Measurements from ENCODE around the gene RSPH1.

Gene RSPH1

DNA sequence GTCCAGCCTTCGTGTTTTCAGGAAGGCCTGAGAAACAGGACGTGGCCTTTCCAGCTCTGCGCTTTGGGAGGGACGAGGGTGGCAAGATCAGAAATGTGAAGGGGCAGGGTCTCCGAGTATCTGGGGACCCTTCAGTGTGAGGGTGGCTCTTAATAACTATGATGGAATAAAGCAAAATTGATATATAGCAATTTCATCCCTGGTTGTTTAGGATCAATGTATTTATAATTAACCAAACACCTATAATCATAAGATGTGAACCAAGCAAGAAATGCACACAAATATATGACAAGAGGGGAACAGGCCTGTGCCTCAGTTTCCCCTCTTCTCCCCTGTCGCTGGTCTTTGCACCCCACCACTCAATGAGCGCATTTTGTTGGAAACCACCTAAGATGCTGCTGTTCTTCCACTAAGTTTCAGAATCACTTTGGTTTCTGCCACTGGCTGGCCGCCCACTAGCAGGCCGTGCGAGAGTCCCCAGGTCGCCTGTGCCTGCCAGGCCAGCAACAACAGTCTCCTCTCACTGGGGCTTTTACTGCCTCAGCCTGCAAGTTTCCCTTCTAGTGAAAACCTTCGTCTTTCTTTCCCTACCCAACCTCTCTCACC is 55.7 kb downstream of the RSPH1 start:
- no peak for DNase-seq
- in situ Hi-C loops (cut with HindIII; ENCODE audit: low pct_ligation_motif_present, low pct_unique_long_range_greater_than_20kb, low sequenced_read_pairs), result no loop called here

DNA sequence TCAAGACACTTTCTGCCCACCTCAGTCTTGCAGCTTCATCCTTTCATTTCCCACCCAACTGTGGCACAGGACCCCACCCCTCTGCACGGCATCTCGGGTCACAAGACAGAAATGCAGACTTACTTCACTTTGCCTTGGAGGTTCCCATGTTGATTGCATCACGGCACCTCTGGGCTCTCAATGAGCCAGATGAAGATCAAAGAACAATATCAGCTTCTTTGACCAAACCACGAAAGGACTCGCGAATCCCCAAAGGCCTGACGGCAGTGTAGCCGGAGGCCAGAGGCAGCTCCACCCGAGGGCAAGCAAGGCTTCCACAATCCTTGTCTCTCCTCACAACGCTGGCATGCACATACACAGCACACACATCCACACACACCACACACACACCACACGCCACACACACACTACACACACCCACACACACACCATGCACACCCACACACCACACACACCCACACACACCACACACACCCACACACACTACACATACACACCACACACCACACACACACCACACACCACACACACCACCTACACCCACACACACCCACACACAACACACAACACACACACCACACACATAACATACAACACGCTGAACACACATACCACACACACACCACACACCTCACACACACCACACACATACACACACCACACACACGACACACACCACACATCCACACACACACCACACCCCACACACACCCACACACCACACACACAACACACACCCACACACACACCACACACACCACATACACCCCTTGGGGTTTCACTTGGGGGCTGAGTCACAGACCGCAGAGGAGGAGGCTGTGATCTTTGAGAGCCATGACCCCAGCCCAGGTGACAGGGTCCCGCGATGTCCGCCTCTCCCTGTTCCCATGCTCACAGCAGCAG is 56.5 kb downstream of the RSPH1 start:
- DNase-seq, result no peak
- in situ Hi-C loops (cut with HindIII; ENCODE audit: low pct_ligation_motif_present, low pct_unique_long_range_greater_than_20kb, low sequenced_read_pairs), result no loop called here

DNA sequence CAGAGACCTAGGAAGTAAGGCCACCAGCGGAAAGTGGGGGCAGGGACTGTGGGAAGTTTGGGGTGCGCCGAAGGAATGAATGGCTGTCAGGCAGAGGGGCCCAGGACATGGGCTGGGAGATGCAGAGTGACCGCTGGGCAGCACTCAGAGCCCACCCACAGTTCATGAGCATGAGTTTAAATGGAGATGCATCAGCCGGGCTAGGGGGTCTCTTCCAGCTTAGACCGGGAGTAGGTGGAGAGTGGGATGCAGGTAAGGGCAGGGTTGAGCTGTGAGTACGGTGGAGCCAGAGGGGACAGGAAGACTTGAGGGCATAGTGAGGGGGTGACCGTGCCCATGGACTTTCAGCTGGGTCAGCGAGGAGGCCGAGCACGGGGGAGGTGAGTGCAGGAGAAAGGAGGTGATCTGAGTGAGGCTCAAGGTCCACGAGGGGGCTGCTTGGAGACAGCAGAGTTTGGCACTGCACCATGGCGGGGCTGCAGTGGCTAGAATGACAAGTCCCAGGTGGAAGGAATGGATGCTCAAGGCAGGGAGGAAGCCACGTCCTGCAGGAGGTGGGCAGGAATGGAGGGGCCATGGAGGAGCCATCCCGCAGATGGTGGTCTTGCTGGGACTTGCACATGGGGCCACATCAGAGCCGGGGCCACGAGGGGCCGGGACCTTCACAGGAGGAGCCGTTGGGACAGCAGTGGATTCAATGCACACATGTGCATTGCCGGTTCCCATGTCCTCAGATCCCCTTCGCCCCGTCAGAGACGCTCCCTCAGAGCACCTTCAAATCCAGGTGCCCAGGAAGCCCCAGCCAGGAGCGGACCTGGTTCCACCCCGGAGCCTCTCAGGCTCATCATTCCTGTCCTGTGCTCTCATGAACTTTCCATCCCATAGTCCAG is 57.5 kb downstream of the RSPH1 start:
- DNase-seq, result no peak
- in situ Hi-C loops (cut with HindIII; ENCODE audit: low pct_ligation_motif_present, low pct_unique_long_range_greater_than_20kb, low sequenced_read_pairs), result no loop called here

DNA sequence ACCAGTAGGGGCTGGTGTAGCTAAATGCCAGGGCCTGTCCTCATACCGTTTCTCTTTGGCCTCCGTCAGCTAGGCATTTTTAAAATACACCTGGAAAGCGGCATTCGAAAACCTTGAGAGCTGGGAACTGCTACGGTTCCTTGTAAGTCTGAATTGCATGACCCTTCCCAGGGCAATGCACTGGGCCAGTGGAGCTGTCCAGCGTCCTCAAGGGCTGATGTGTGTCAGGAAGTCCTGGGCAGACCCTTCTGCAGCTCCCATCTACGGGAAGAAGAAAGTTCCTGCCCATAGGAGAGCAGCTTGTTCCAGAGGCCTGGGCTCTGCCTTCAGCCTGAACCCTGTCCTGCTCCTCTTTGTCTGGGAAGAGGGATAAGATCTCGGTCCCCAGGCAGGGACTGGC is 58.2 kb downstream of the RSPH1 start:
- in situ Hi-C loops (cut with HindIII; ENCODE audit: low pct_ligation_motif_present, low pct_unique_long_range_greater_than_20kb, low sequenced_read_pairs), result no loop called here
- peak; percentile 5 for DNase-seq

DNA sequence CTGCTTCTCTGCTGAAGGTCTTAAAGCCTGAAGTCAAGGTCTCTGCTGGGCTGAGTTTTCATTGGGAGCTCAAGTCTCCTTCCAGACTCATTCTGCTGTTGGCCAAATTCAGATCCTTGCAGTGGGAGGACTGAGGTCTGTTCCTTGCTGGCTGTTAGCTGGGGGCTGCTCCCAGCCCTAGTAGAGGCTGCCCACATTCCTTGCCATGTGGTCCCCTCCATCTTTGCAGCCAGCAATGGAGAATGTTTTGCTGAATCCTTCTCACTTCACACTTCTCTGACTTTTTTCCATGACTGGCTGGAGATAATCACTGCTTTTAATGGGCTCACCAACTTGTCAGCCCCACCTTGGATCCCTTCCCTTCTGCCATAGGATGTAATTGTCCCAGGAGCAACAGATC is 59.1 kb downstream of the RSPH1 start:
- DNase-seq, result no peak
- in situ Hi-C loops (cut with HindIII; ENCODE audit: low pct_ligation_motif_present, low pct_unique_long_range_greater_than_20kb, low sequenced_read_pairs), result no loop called here

DNA sequence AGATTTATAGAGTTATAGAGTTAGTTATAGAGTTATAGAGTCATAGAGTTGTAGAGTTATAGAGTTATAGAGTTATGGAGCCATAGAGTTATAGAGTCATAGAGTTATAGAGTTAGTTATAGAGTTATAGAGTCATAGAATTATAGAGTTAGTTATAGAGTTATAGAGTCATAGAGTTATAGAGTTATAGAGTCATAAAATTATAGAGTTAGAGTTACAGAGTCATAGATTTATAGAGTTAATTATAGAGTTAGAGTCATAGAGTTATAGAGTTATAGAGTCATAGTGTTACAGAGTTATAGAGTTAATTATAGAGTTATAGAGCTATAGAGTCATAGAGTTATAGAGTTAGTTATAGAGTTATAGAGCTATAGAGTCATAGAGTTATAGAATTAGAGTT is 60.2 kb downstream of the RSPH1 start:
- no peak for DNase-seq
- in situ Hi-C loops (cut with HindIII; ENCODE audit: low pct_ligation_motif_present, low pct_unique_long_range_greater_than_20kb, low sequenced_read_pairs), result no loop called here

DNA sequence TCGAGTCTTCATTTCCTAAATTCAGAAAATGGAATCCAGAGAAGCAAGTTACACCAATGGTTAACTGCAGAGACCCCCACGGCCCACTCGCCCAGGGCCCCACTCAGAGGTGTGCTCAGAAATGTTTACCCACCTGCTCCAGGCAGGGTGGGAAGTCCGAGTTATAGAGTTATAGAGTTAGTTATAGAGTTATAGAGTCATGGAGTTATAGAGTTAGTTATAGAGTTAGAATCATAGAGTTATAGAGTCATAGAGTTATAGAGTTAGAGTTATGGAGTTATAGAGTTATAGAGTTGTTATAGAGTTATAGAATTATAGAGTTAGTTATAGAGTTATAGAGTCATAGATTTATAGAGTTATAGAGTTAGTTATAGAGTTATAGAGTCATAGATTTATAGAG is 60.6 kb downstream of the RSPH1 start:
- in situ Hi-C loops (cut with HindIII; ENCODE audit: low pct_ligation_motif_present, low pct_unique_long_range_greater_than_20kb, low sequenced_read_pairs), result no loop called here
- no peak for DNase-seq

DNA sequence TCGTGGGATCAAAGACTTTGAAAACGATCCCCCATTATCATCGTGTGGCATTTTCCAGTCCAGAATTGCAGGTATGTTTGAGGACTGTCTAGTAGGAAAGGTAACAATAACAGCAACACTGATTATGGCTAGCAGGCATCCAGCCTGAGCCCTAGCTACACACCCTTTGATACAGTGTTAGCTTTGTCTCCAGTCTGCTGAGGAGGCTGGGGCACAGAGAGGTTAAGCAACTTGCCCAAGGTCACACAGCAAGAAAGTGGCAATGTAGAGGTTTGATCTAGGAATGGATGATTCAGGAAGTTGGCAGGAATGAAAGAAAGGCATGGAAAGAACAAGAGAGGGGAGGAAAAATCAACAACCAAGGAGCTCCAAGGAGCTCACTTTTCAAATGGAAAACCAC is 61.1 kb downstream of the RSPH1 start:
- no peak for DNase-seq
- in situ Hi-C loops (cut with HindIII; ENCODE audit: low pct_ligation_motif_present, low pct_unique_long_range_greater_than_20kb, low sequenced_read_pairs), result no loop called here

DNA sequence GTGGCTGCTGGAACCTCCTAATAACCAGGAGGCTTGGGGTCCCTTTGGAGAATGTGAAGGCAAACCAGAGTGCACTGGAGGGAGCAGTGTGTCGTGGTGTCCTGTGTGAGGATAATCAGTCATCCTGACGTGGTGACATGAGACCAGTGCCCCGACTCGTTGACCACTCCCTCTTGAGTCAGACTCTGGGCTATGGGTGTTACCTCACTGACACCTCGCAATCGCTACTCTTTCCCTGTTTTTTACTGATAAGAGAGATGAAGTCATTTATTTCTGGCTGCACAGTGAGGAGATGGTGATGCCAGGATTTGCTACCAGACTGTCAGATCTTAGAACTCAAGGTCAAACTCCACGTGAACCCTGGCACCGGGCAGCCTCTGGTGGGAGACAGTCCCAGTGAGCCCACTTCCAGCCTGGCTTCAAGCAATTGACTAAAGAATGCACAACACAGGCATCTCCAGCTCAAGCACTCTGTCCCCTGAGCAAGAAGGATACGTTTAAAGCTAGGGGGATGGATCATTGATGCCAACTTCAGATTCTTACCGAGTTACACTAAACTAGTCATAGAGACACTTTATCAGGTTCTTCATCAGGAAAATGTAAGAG is 62.0 kb downstream of the RSPH1 start:
- in situ Hi-C loops (cut with HindIII; ENCODE audit: low pct_ligation_motif_present, low pct_unique_long_range_greater_than_20kb, low sequenced_read_pairs), result no loop called here
- DNase-seq, result no peak

DNA sequence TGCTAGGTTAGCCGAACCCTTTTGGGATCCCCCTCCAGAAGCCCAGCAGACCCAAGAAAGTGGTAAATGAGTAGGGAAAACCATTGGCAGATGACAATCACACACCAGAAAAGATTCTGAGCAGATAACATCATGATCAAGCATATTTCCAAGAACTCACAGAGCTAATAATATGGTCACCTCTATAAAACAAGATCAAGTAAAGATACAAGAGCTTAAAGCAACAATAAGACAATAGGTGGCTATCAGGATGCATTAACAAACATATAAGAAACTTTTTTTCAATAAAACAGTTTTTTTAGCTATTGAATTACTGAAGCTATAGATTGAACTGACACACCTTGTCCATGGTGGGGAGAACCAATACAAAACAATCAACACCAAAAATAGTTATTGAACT is 63.3 kb downstream of the RSPH1 start:
- in situ Hi-C loops (cut with HindIII; ENCODE audit: low pct_ligation_motif_present, low pct_unique_long_range_greater_than_20kb, low sequenced_read_pairs), result no loop called here
- DNase-seq, result no peak

DNA sequence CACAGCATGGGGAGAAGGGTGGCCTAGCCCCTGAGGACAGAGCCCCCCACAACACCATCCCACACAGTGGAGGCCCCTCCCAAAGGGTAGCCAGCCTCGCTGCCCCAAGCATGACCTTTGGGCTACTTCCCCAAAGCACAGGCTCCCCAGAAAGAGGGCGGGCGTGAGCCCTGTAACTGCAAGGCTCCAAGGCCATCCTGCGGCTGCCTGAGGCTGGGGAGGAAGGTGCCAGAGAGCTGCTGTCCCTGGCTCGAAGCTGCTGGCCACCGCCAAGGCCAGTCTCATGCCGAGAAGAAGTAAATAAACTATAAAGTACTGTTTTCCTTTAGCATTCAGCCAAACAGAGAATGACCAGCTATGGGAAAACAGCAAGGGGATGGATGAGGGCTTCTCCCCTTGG is 64.8 kb downstream of the RSPH1 start:
- in situ Hi-C loops (cut with HindIII; ENCODE audit: low pct_ligation_motif_present, low pct_unique_long_range_greater_than_20kb, low sequenced_read_pairs), result no loop called here

DNA sequence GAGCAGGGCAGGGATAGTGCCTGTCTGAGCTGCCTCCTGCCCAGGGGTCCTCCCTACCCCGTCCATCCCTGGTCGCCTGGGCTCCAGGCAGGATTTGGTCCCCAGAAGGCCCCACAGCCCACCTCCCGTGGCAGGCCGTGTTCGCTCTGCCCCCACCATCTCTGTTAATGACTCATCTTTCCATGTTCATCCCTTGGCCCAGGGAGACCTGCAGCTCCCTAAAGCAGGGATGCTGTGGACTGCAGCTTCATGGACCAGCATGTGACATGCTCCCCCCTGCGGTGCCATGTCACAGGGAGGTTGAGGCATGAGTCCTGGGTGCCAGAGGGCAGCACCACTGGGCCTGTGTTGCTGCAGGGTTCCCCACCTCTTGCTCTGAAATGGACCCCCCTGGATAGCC is 65.5 kb downstream of the RSPH1 start:
- in situ Hi-C loops (cut with HindIII; ENCODE audit: low pct_ligation_motif_present, low pct_unique_long_range_greater_than_20kb, low sequenced_read_pairs), result no loop called here

More for the DNA sequence above, 64.8 kb downstream of the RSPH1 start:
- DNase-seq, result no peak

DNA sequence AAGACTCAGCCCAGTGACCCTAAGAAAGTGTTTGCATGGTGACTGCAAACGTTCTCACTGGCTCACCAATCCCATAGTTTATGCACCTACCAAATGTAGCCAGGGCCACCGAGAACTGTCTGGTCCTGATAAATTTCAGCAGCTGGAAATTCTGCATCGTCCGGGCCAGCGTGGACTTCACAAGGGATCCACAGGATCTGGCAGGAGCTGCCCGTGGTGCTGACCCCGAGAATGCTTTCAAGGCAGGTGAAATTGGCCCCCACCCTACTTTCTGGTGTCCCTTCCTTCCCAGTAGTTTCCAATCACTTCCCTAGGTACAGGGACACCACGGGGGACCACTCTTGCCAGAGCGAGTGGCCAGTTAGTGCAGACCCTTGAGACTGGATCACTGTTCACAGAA is 66.2 kb downstream of the RSPH1 start:
- DNase-seq, result no peak
- in situ Hi-C loops (cut with HindIII; ENCODE audit: low pct_ligation_motif_present, low pct_unique_long_range_greater_than_20kb, low sequenced_read_pairs), result no loop called here

More for the DNA sequence above, 65.5 kb downstream of the RSPH1 start:
- no peak for DNase-seq

DNA sequence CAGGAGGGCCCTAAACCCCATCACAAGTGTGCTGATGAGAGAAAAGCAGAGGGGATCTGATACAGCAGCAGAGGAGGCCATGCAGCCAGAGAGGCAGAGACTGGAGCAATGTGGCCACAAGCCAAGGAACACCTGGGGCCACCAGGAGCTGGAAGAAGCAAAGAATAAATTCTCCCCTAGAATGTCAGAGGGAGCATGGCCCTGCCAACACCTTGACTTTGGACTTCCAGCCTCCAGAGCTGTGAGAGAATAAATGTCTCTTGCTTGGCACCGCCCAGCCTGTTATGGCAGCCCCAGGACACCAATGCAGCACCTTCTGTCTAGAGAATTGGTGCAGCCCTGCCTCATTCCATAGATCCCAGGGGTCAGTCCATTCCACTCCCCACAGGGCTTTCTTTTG is 67.0 kb downstream of the RSPH1 start:
- in situ Hi-C loops (cut with HindIII; ENCODE audit: low pct_ligation_motif_present, low pct_unique_long_range_greater_than_20kb, low sequenced_read_pairs), result no loop called here
- DNase-seq, result no peak

DNA sequence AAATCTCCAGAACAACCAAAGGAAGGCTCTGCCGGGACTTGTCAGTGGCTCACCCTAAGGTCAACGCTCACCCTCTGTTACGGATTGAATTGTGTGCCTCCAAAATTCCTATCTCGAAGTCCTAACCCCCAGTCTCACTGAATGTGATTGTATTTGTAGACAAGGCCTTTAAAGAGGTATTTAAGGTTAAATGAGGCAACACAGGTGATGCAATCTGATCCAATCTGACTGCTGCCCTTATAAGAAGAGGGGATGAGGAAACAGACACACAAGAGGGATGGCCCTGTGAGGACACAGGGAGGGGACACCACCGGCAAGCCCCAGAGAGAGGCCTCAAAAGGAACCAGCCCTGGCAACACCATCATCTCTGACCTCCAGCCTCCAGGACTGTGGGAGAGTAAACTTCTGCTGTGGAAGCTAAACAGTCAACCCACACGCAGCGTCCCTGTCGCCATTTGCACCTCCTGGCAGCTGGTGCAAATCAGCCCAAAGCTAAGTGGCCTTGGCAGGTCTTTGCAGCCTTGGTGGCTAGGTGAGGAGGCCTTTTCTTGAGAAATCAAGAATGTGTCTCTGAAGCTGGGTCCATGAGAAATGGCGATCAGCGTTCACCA is 68.1 kb downstream of the RSPH1 start:
- no peak for DNase-seq
- in situ Hi-C loops (cut with HindIII; ENCODE audit: low pct_ligation_motif_present, low pct_unique_long_range_greater_than_20kb, low sequenced_read_pairs), result no loop called here

DNA sequence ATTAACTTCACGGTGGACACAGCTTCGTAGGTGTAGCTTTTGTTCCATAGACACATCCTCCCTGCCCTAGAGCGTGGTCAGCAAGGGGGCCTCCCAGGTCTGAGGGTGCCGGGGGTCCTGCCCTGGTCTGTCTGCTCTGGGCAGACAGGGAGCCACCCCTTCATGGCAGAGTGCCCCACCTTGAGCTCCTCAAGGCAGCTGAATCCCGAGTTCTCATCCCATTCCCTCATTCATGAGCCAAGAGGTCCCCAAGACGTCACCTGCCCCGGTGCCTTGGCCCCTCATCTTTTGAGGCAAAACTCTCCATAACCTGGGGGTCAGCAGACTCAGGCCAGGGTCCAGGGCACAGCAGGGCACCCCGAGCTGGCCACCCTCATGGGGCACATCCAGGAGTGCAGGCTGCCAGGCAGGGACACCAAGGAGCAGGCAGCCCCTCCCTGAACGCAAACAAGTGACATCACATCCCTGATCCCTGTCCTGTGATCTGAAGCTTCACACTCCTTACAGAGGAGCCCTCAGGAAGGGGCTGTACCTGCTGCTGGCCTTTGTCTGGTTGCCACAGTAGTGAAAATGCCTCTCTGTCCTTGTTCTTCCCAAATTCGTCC is 69.0 kb downstream of the RSPH1 start:
- in situ Hi-C loops (cut with HindIII; ENCODE audit: low pct_ligation_motif_present, low pct_unique_long_range_greater_than_20kb, low sequenced_read_pairs), result no loop called here
- DNase-seq, result no peak

DNA sequence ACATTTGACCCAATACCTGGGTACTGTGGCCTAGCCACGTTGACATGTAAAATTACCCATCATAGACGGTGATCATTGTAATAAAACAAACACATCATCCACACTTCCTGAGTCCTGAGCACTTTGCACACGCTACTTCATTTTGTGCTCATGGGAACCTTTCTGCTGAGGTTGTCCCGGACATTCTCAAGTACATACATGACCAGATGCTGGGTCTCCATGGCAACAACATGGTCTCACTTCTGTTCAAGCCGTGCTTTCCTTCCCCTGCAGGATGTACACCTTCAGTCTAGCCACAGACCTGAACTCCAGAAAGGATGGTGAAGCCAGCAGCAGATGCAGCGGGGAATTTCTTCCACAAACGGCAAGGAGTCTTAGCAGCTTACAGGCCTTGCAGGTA is 69.6 kb downstream of the RSPH1 start:
- DNase-seq, result no peak
- in situ Hi-C loops (cut with HindIII; ENCODE audit: low pct_ligation_motif_present, low pct_unique_long_range_greater_than_20kb, low sequenced_read_pairs), result no loop called here

DNA sequence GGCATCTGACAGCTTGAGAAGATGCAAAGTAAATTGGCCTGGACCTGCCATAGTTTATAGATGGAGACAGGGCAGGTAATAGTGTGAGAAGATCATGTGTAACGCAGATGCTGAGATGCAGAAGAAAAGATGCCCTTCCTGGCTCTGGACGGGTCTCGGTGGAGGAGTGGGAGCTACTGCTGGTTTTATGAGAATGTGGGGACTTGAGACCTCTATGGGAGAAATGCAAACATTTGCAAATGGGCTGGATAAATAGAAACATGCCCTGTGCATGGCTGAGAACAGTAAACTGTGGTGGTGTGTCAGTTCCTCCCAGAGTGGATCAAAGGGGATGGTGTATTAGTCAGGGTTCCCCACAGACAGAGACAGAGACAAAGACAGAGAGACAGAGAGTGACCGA is 70.4 kb downstream of the RSPH1 start:
- in situ Hi-C loops (cut with HindIII; ENCODE audit: low pct_ligation_motif_present, low pct_unique_long_range_greater_than_20kb, low sequenced_read_pairs), result no loop called here
- no peak for DNase-seq

Data from ACHN (cell line).